ENCODE data around the gene IRS2. TPM values are rescaled to one million over a fixed set of nuclear protein-coding genes. Genes with fewer than 3 reads are reported as not detected.
A peak's percentile ranks its signal among the peaks of the same experiment; 100 is the strongest.

The IRS2 gene
- total and polyA plus RNA-seq, 2 experiments from 2014 or later = 3.0 to 12.6 TPM

- Histone ChIP-seq H3K36me3 (no peaks in the 10 kb centered on the region), H3K4me1 (ENCODE audit: low read depth) (no peaks in the 10 kb centered on the region), H3K27me3 (no peaks in the 10 kb centered on the region), H3K4me3 (no peak overlapping the region), H3K27ac (no peak overlapping the region), H3K9me3 (ENCODE audit: low read depth) (no peaks in the 10 kb centered on the region)
- no peak for TF ChIP-seq CTCF (IDR thresholded peaks at IDR 0.05; ENCODE audit: low read depth, low read length)
- no peak for DNase-seq (ENCODE audit: low read depth in 1 of 2, low spot score in 1 of 2)
These were observed 79.2 kb downstream of the IRS2 start for GRCh38 chr13:109707044-109707741.

- Histone ChIP-seq H3K27ac (no peak overlapping the region), H3K9me3 (ENCODE audit: low read depth) (no peaks in the 10 kb centered on the region), H3K4me1 (ENCODE audit: low read depth) (no peaks in the 10 kb centered on the region), H3K27me3 (no peaks in the 10 kb centered on the region), H3K4me3 (no peak overlapping the region), H3K36me3 (no peaks in the 10 kb centered on the region)
- no peak for TF ChIP-seq CTCF (IDR thresholded peaks at IDR 0.05; ENCODE audit: low read depth, low read length)
- no peak for DNase-seq (ENCODE audit: low read depth in 1 of 2, low spot score in 1 of 2)
These were observed 80.2 kb downstream of the IRS2 start for GRCh38 chr13:109706015-109706715.

- Histone ChIP-seq H3K9me3 (ENCODE audit: low read depth) (no peaks in the 10 kb centered on the region), H3K27ac (no peak overlapping the region), H3K4me3 (no peak overlapping the region), H3K36me3 (no peaks in the 10 kb centered on the region), H3K27me3 (no peaks in the 10 kb centered on the region), H3K4me1 (ENCODE audit: low read depth) (peaks cover under 1% of the 10 kb centered on the region)
- peak in 1 of 2 donors; percentile 42 for DNase-seq (ENCODE audit: low read depth in 1 of 2, low spot score in 1 of 2)
- no peak for TF ChIP-seq CTCF (IDR thresholded peaks at IDR 0.05; ENCODE audit: low read depth, low read length)
These were observed 81.4 kb downstream of the IRS2 start for GRCh38 chr13:109704771-109705635.

GRCh38 chr13:109703250-109703649, 83.1 kb downstream of the IRS2 start:
- no peak for TF ChIP-seq CTCF (IDR thresholded peaks at IDR 0.05; ENCODE audit: low read depth, low read length)
- Histone ChIP-seq H3K4me3 (no peak overlapping the region), H3K27me3 (no peaks in the 10 kb centered on the region), H3K4me1 (ENCODE audit: low read depth) (peaks cover 3% of the 10 kb centered on the region), H3K9me3 (ENCODE audit: low read depth) (no peaks in the 10 kb centered on the region), H3K27ac (no peak overlapping the region), H3K36me3 (no peaks in the 10 kb centered on the region)
- no peak for DNase-seq (ENCODE audit: low read depth in 1 of 2, low spot score in 1 of 2)

All from cardiac muscle cell (in vitro differentiated cells and primary cell).